Testis (tissue), 3 donors: ENCODE data around the gene GALNT9. TPM values are rescaled to one million over a fixed set of nuclear protein-coding genes. Genes with fewer than 3 reads are reported as not detected.
A peak's percentile ranks its signal among the peaks of the same experiment; 100 is the strongest.

Experiments
- DNase-seq: peaks from one replicate; pipeline ENCODE4 v3.0.0-alpha.2; 2019
- H3K27ac ChIP-seq, 2 donors: fragments of 200-600 bp; sonication (generic); one replicate each; pipeline ENCODE4 v1.5.1; 2019
- H3K27me3 ChIP-seq: fragments of 200-600 bp; sonication (generic); one replicate; pipeline ENCODE4 v1.5.1; 2019
- H3K36me3 ChIP-seq: fragments of 200-600 bp; sonication (generic); one replicate; pipeline ENCODE4 v1.5.1; 2017; ENCODE audit warnings: low read depth; ENCODE audit errors: missing control alignments
- H3K4me1 ChIP-seq: fragments of 200-600 bp; sonication (generic); one replicate; pipeline ENCODE4 v1.5.1; 2019
- H3K4me3 ChIP-seq, 2 donors: fragments of 200-600 bp; sonication (generic); one replicate each; pipeline ENCODE4 v1.5.1; 2017 to 2019
- H3K9me3 ChIP-seq: fragments of 200-600 bp; sonication (generic); one replicate; pipeline ENCODE4 v1.5.1; 2017
- CTCF ChIP-seq, 3 experiments: fragments of 450-650 bp in 2 of 3; fragments of 200-600 bp in 1 of 3; sonication (generic) in 1 of 3; IDR thresholded peaks; one replicate each; pipeline ENCODE4 v1.5.1; 2016 to 2019; ENCODE audit warnings: antibody characterized with exemption in 3 of 3, mild to moderate bottlenecking in 2 of 3, moderate library complexity in 1 of 3
- POLR2A ChIP-seq: fragments of 450-650 bp; IDR thresholded peaks from one replicate; pipeline ENCODE4 v1.6.1; 2017; ENCODE audit warnings: antibody characterized with exemption, mild to moderate bottlenecking, moderate library complexity
- WGBS, 2 donors: methylation state at CpG; one replicate each; pipeline ENCODE4 v1.1.5; 2018; 5-methylcytosine and 5-hydroxymethylcytosine counted together
- intact Hi-C: fragments of 100-400 bp; cut with DNase I; formaldehyde crosslinking; loops from one replicate; pipeline ENCODE4 v1.15.1; 2023; ENCODE audit warnings: low total_unique reads
- polyA plus RNA-seq: library from polyadenylated mRNA; stranded (reverse); fragments of 350-450 nt; fragmentation: Illumina TruSeq; extraction: RNeasy Lipid Tissue Mini Kit (QIAGEN cat#74804); gene quantifications from one replicate; pipeline ENCODE4 v1.2.3, GENCODE V29; 2014; ENCODE audit warnings: low read depth, low replicate concordance; ENCODE audit not compliant: insufficient read depth
- total RNA-seq, 2 donors: library from RNA; depleted of rRNA; stranded (reverse); fragments of >200 nt; gene quantifications; one replicate each; pipeline ENCODE4 v1.2.3, GENCODE V29; 2016

The GALNT9 gene
- total and polyA plus RNA-seq, 3 donors from 2014 or later: 1.1 to 1.5 (median 1.3) TPM

DNA sequence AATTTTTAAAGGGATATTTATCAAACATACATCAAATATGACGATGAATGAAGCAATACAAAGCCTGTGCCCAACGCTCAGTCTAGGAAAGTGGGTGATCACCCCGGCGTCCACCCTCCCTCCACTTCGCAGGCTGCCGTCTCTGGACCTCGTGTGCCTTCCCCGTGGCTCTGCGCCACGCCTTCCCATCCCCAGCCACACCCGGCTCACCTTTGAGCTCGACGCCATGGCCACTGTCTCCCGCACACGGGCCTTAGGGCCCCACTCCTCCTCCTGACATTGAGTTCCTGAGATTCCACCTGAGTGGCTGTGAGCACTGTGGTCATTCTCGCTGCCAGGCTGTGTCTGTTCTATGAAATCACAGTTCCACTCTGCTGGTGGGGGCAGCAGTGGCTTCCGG, 56.7 kb downstream of the GALNT9 start:
- WGBS, 2 donors: 89 to 90% methylated on average over 17 of the region's 17 CpGs

GRCh38 chr12:132271755-132272092, 57.7 kb downstream of the GALNT9 start:
- TF ChIP-seq POLR2A: no peak
- H3K27me3 ChIP-seq: no peaks in the 10 kb centered on the region
- WGBS, 2 donors: 50% methylated on average over 23 of the region's 23 CpGs; no CpG with 5 or more reads in 1 of the 2 donors
- H3K9me3 ChIP-seq: no peaks in the 10 kb centered on the region
- H3K27ac ChIP-seq: no peak overlapping the region
- intact Hi-C loops: no loop called here
- H3K4me3 ChIP-seq: no peak overlapping the region
- H3K36me3 ChIP-seq: no peaks in the 10 kb centered on the region
- no peaks in the 10 kb centered on the region for H3K4me1 ChIP-seq
- DNase-seq: peak; percentile 59

More for the DNA sequence above, 56.7 kb downstream of the GALNT9 start:
- H3K27me3 ChIP-seq: no peaks in the 10 kb centered on the region
- H3K36me3 ChIP-seq: no peaks in the 10 kb centered on the region
- DNase-seq: no peak
- no peaks in the 10 kb centered on the region for H3K9me3 ChIP-seq
- H3K27ac ChIP-seq: no peak overlapping the region
- H3K4me3 ChIP-seq: no peak overlapping the region
- intact Hi-C loops: no loop called here
- no peaks in the 10 kb centered on the region for H3K4me1 ChIP-seq
- TF ChIP-seq POLR2A (no peak), CTCF (IDR thresholded peaks at IDR 0.05) (no peak)

DNA sequence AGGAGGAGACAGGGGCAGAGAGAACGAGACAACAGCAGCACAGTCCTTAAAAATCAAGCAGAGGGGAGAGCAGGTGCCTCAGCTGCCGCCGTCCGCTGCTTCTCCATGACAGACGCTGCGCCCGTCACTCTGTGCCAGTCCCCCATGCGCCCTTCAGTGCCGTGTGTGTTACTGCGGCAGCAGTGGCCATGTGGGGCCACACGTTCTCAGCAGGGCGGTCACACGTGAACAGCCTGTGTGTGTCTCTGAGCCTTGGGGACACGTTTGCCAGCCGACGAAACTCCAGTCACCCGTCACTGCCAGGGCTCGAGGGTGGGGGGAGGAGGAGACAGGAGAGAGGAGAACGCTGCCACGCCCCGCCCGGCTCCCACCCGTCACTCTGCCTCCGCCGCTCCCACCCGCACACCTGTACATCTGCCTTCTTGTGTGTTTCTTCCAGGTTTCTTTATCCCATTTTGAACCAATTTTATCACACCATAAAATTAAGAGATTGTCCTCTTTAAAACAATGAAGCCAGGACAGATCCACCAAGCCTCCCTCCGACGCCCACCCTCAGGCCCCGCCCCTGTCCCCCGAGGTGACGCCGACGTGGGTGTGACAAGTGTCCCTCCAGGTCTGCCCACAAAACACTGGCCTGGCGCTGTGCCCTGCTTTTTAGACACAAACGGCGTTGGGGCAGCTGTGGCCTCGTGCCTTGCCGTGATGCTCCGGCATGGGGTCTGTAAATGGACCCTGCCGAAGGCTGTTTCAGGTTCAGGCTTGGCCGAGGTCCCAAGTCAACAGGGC, 58.2 kb downstream of the GALNT9 start:
- no peaks in the 10 kb centered on the region for H3K9me3 ChIP-seq
- no peaks in the 10 kb centered on the region for H3K4me1 ChIP-seq
- DNase-seq: no peak
- no peak for TF ChIP-seq POLR2A
- no peak for TF ChIP-seq CTCF (IDR thresholded peaks at IDR 0.05)
- no peak overlapping the region for H3K4me3 ChIP-seq
- H3K27me3 ChIP-seq: no peaks in the 10 kb centered on the region
- H3K27ac ChIP-seq: no peak overlapping the region
- intact Hi-C loops: no loop called here
- 63 to 76% methylated on average over 32 to 41 of the region's 41 CpGs for WGBS, 2 donors
- H3K36me3 ChIP-seq: no peaks in the 10 kb centered on the region

DNA sequence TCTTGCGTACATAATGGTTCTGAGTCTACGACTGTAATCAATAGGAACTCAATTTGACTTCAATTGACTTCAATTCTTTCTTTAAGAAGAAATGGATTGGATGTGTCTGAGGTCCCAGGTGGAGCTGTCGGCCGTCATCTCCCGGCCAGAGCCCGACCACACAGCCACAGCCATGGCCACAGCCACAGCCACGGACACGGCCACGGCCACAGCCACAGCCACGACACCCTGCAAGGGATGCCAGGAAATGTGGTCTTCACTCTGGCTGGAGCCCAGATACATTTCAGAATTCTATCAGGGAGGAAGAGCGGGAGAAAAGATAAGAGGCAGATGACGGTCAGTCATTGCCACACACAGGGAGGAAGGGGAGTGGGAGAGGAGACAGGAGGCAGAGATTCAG, 58.9 kb downstream of the GALNT9 start:
- 79 to 82% methylated on average over 12 of the region's 12 CpGs for WGBS, 2 donors

More for the DNA sequence above, 58.9 kb downstream of the GALNT9 start:
- Histone ChIP-seq H3K4me3 (no peak overlapping the region), H3K36me3 (no peaks in the 10 kb centered on the region), H3K27me3 (no peaks in the 10 kb centered on the region), H3K27ac (no peak overlapping the region), H3K4me1 (no peaks in the 10 kb centered on the region), H3K9me3 (no peaks in the 10 kb centered on the region)
- TF ChIP-seq POLR2A: no peak
- TF ChIP-seq CTCF (IDR thresholded peaks at IDR 0.05): no peak
- no peak for DNase-seq
- intact Hi-C loops: no loop called here
